ENCODE data around the gene CFAP61.

The CFAP61 gene

DNA sequence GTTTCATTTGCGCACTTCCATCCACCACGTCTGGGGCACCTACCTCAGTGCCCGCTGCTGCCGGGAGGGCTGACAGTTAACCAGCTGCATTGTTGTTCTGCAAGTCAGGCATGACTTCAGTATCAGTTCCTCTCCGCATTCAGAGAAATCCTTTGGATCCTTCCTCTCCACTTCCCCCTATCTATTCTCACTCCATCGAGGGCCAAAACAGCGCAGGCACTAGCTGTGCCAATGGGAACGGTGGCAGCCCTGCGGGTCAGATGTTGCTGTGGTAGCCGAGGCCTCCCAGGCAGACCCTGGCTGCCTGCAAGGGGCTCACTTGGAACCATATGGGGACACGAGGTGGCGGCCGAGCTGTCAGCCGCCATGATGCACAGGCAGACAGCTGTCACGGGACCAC, 251.4 kb downstream of the CFAP61 start:
- no peaks in the 10 kb centered on the region for H3K27me3 ChIP-seq (ENCODE audit: insufficient read depth, low read depth, severe bottlenecking)
- H3K27ac ChIP-seq: no peak overlapping the region
- DNase-seq: no peak
- no peaks in the 10 kb centered on the region for H3K36me3 ChIP-seq
- no peak for TF ChIP-seq CTCF (IDR thresholded peaks at IDR 0.05; ENCODE audit: low read depth, low read length)
- no peaks in the 10 kb centered on the region for H3K9me3 ChIP-seq (ENCODE audit: severe bottlenecking)
- no peak overlapping the region for H3K4me3 ChIP-seq (ENCODE audit: low read depth, low read length)

GRCh38 chr20:20304942-20305341, 252.6 kb downstream of the CFAP61 start:
- Histone ChIP-seq H3K27me3 (ENCODE audit: insufficient read depth, low read depth, severe bottlenecking) (no peaks in the 10 kb centered on the region), H3K27ac (no peak overlapping the region), H3K9me3 (ENCODE audit: severe bottlenecking) (no peaks in the 10 kb centered on the region), H3K36me3 (no peaks in the 10 kb centered on the region), H3K4me3 (ENCODE audit: low read depth, low read length) (no peak overlapping the region)
- TF ChIP-seq CTCF (IDR thresholded peaks at IDR 0.05; ENCODE audit: low read depth, low read length): no peak
- DNase-seq: no peak

- no peaks in the 10 kb centered on the region for H3K27me3 ChIP-seq (ENCODE audit: insufficient read depth, low read depth, severe bottlenecking)
- no peak for DNase-seq
- TF ChIP-seq CTCF (IDR thresholded peaks at IDR 0.05; ENCODE audit: low read depth, low read length): no peak
- no peaks in the 10 kb centered on the region for H3K36me3 ChIP-seq
- no peak overlapping the region for H3K4me3 ChIP-seq (ENCODE audit: low read depth, low read length)
- H3K9me3 ChIP-seq (ENCODE audit: severe bottlenecking): peaks cover 2% of the 10 kb centered on the region
- H3K27ac ChIP-seq: no peak overlapping the region
Measured at GRCh38 chr20:20312562-20312961, 260.2 kb downstream of the CFAP61 start.

GRCh38 chr20:20317195-20317594, 264.9 kb downstream of the CFAP61 start:
- Histone ChIP-seq H3K27me3 (ENCODE audit: insufficient read depth, low read depth, severe bottlenecking) (no peaks in the 10 kb centered on the region), H3K27ac (peak overlapping the region; percentile 63), H3K9me3 (ENCODE audit: severe bottlenecking) (peaks cover 2% of the 10 kb centered on the region), H3K4me3 (ENCODE audit: low read depth, low read length) (peak overlapping the region; percentile 20), H3K36me3 (no peaks in the 10 kb centered on the region)
- no peak for TF ChIP-seq CTCF (IDR thresholded peaks at IDR 0.05; ENCODE audit: low read depth, low read length)
- DNase-seq: peak; percentile 52

GRCh38 chr20:20317621-20318364, 265.5 kb downstream of the CFAP61 start:
- no peak for TF ChIP-seq CTCF (IDR thresholded peaks at IDR 0.05; ENCODE audit: low read depth, low read length)
- Histone ChIP-seq H3K36me3 (no peaks in the 10 kb centered on the region), H3K27me3 (ENCODE audit: insufficient read depth, low read depth, severe bottlenecking) (no peaks in the 10 kb centered on the region), H3K27ac (peak overlapping the region; percentile 63), H3K4me3 (ENCODE audit: low read depth, low read length) (peak overlapping the region; percentile 20), H3K9me3 (ENCODE audit: severe bottlenecking) (peaks cover 2% of the 10 kb centered on the region)
- peak; percentile 48 for DNase-seq
